Measurements from ENCODE around the gene PTPN23.

Gene PTPN23

DNA sequence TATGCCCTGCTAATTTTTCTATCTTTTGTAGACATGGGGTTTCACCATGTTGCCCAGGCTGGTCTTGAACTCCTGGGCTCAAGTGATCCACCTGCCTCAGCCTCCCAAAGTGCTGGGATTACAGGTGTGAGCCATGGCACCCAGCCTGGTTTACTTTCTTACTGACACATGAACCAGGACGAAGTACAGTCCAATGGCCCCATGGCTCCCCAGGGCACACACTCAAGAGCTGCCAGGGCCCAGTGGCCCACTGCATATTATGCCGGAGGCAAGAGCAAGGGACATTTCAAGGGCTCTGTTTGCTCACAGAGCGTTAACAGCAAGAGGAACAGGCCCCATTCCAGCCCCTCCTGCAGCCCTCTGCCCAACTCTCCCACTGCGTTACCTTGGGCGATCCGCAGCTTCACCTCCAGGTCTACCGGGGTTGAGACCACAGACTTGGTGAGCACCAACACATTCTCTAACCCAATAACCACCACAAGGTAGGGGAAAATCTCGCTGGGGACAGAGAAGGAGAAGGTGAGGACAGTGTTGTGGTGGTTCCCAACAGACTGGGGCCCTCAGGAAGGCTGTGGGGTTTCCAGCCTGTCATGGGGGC lies 42.8 kb downstream of the PTPN23 start:
- DNase-seq (ENCODE audit: low read depth), result no peak
- TF ChIP-seq, protein P1, sequence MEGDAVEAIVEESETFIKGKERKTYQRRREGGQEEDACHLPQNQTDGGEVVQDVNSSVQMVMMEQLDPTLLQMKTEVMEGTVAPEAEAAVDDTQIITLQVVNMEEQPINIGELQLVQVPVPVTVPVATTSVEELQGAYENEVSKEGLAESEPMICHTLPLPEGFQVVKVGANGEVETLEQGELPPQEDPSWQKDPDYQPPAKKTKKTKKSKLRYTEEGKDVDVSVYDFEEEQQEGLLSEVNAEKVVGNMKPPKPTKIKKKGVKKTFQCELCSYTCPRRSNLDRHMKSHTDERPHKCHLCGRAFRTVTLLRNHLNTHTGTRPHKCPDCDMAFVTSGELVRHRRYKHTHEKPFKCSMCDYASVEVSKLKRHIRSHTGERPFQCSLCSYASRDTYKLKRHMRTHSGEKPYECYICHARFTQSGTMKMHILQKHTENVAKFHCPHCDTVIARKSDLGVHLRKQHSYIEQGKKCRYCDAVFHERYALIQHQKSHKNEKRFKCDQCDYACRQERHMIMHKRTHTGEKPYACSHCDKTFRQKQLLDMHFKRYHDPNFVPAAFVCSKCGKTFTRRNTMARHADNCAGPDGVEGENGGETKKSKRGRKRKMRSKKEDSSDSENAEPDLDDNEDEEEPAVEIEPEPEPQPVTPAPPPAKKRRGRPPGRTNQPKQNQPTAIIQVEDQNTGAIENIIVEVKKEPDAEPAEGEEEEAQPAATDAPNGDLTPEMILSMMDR (IDR thresholded peaks at IDR 0.05; ENCODE audit: control insufficient read depth, extremely low read depth, insufficient read depth), result no peak
- H3K4me3 ChIP-seq (ENCODE audit: low read depth, low read length), result no peak overlapping the region

DNA sequence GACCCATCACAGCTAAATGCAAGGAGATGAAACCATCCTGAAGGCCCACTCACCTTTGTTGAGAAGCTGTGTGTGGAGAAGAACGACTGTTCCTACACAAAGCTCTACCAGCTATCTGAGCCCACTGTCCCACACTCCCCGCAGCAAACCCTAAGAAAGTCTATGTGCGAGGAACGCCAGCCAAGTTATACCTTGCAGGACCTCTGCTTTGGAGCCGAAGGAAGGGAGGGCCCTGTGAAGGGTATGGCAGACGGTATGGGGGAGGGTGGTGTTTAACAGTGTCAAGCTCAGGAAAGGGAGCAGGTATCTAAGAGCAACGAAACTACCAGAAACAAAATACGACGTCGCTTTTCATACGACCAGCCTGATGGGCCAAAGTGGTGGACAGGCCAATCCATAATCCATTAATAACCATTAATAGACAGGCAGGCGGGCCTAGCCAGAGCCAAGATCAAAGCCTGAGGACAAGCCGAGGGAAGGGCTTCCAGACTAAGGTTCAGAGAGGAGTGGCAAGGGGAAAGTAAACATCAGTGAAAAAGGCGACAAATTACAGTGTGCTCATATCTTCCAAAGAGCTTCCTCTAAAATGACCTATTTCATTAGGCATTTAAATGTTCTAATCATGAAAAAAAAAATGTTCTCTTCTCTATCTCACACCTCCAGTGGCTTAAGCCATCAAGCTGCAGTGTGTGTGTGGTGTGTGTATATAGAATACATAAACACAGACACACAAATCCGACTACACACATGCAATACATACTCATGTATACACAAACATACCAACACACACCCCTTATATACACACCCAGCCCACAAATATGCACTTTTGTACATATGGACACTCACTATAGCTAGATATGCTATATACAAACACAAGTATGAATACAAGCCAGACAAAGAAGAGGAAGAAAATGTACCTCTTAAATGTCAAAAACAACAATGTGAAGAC lies 43.9 kb downstream of the PTPN23 start:
- TF ChIP-seq, protein P1 (IDR thresholded peaks at IDR 0.05; ENCODE audit: control insufficient read depth, extremely low read depth, insufficient read depth), result no peak
- H3K4me3 ChIP-seq (ENCODE audit: low read depth, low read length), result no peak overlapping the region
- DNase-seq (ENCODE audit: low read depth), result no peak

DNA sequence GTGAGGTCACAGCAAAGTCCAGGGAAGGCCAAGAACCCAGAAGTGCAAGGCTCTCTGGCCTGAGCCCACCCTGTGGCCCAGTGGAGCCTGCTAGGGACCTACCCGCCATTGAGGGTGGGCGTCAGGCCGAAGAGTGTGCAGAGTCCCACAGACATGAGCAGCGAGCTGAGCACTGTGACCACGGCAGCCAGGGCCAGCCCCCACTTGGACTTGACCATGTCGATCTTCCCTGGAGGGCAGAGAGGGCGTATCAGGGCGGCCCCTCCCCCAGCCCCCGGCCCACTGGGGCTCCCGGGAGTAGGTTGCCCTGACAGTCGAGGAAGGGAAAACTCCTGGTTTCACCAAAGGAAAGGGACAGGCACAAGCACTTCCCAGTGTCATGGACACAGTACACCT lies 44.6 kb downstream of the PTPN23 start:
- H3K4me3 ChIP-seq (ENCODE audit: low read depth, low read length), result no peak overlapping the region
- DNase-seq (ENCODE audit: low read depth), result no peak
- TF ChIP-seq, protein P1 (IDR thresholded peaks at IDR 0.05; ENCODE audit: control insufficient read depth, extremely low read depth, insufficient read depth), result no peak

DNA sequence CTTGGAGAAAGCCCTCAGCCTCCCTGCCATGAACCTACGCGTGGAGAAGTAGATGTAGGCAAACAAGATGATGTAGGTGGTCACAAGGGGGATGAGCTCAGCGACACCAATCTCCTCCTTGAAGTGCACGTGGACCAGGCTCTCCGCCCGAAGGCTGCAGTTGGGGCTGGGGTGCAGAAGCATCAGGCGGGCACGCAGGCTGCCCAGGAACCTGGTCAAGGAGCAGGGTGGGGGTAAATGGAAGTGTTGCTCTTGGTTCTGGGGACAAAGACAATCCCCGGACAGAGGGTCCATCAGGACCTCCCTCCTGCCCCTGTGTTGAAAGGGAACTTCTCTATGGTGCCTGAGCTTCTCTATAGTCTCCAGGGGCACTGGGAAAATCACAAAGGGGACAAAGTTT lies 45.1 kb downstream of the PTPN23 start:
- no peak for DNase-seq (ENCODE audit: low read depth)
- TF ChIP-seq, protein P1 (IDR thresholded peaks at IDR 0.05; ENCODE audit: control insufficient read depth, extremely low read depth, insufficient read depth), result no peak
- no peak overlapping the region for H3K4me3 ChIP-seq (ENCODE audit: low read depth, low read length)

DNA sequence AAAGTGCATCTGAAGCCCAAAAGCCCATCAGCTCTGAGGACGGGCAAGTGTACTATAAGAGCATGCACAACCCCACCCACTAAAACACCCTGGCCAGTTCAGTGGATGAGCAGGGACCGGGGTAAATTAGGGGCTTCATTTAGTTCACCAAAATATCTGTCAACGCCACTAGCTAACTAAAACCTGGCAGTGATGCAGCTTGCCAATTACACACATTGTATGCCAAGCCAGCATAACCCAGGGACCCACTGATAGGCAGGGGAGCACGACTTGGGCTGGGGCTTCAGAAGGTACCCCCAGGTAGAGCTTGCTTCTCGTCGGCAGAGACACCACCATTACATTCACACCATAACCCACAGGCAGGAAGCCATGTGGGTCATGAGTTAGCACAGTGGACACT lies 47.0 kb downstream of the PTPN23 start:
- TF ChIP-seq, protein P1 (IDR thresholded peaks at IDR 0.05; ENCODE audit: control insufficient read depth, extremely low read depth, insufficient read depth), result no peak
- no peak for DNase-seq (ENCODE audit: low read depth)
- H3K4me3 ChIP-seq (ENCODE audit: low read depth, low read length), result no peak overlapping the region

DNA sequence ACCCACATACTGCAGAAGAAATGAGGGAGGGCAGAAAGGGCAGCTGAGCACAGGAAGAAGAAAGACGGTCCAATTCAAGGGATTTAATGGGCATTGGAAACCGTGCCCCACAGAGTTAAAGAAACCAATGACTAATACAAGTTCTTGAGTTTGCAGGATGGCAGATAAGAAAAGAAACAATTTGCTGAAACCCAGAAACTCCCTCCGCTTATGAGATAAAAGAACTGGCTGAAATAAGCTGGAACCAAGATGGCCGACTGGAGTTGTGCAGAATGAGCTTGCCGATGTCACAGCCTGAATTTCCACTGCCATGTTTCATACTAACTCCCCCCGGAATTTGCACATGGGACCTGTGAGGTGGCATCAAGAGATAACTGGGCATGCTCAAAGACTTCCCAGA lies 47.8 kb downstream of the PTPN23 start:
- DNase-seq (ENCODE audit: low read depth), result no peak
- no peak overlapping the region for H3K4me3 ChIP-seq (ENCODE audit: low read depth, low read length)
- TF ChIP-seq, protein P1 (IDR thresholded peaks at IDR 0.05; ENCODE audit: control insufficient read depth, extremely low read depth, insufficient read depth), result no peak
